EH (cell line): ENCODE measurements around the gene RAB8A.

ENCODE experiments used
- DNase-seq: peaks from one replicate; pipeline ENCODE4 v3.0.0-alpha.2; 2015; ENCODE audit warnings: low read depth

RAB8A gene

DNA sequence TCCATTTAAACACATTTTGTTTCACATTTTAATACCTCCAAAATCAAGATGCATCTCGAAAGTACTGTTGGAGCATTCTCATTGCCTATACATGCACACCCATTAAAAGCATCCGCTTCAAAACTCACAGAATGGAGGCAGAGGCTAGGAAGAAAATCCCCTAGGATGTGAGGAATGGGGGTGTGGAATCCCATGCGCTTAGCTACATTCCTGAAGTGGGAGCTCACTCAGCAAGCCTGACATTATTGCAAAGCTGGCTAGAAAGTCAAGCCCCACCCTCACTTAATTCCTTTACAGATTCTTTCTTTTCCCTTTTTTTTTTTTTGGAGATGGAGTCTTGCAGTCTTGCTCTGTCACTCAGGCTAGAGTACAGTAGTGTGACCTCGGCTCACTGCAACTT is 68.9 kb downstream of the RAB8A start:
- peak; percentile 90 for DNase-seq
